ENCODE data around the gene LTBP1. TPM values are rescaled to one million over a fixed set of nuclear protein-coding genes. Genes with fewer than 3 reads are reported as not detected.

The LTBP1 gene
- total and polyA plus RNA-seq, 10 of the 15 experiments (the other 5 are each of a cell fraction or from before 2014, with no cell fraction given), result 0.01 to 0.28 (median 0.12) TPM; not detected in 2

DNA sequence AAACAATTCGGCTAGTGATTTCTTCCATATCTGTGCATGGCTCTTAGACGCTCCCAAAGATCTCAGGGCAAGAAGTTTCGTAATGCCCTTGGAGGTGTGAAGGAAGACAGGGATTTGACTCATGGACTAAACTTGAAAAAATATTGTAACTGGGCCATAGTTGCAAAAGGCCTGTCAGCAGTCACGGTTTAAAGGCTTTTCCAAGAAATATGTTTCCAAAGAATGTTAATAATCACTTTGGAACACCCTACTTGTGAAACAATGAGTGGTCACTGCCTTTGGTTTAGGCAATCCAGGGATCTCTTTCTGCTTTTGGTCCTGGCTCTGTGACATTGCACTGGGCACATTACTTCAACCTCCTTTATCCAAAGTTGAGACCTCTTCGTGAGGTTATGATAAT, 427.2 kb downstream of the LTBP1 start:
- intact Hi-C loops (cut with micrococcal nuclease; ENCODE audit: unreplicated experiment), result loop anchor here (1.0 to 10.0 kb wide), 5 partner anchors 211 to 822 kb away; partner anchors contain the start of gene LTBP1
- SMC1A ChIA-PET (ENCODE audit: uncharacterized antibody, unreplicated experiment), result no interaction called here
- H3K4me2 ChIP-seq (ENCODE audit: control insufficient read depth, insufficient read depth), result no peak overlapping the region
- CTCF ChIA-PET, result interaction anchor here (0.9 to 1.8 kb wide), 3 partner anchors 11 to 592 kb away, joined by 3 to 4 read pairs (median 4); no protein-coding TSS in a partner anchor
- BruUV-seq (replicated peaks), result no TSS peak
- H3K27me3 ChIP-seq (replicated peaks in 1 of 2; ENCODE audit: control insufficient read depth in 2 of 2, insufficient read depth in 2 of 2, low read length in 1 of 2), result no peaks in the 10 kb centered on the region; a peak in 1 of 4 replicates
- no peak overlapping the region for H2AFZ ChIP-seq (ENCODE audit: control insufficient read depth, low read depth, low read length)
- POLR2A ChIA-PET, result no interaction called here
- H3K79me2 ChIP-seq (ENCODE audit: control insufficient read depth, insufficient read depth, low read length), result no peaks in the 10 kb centered on the region
- no peaks in the 10 kb centered on the region for H3K9me3 ChIP-seq (replicated peaks; ENCODE audit: control insufficient read depth, insufficient read depth, low read length)
- RAD21 ChIA-PET (ENCODE audit: unreplicated experiment), result interaction anchor here (0.6 kb wide), 1 partner anchor 209 kb away, joined by 3 read pairs; no protein-coding TSS in a partner anchor
- H3K27ac ChIP-seq (ENCODE audit: control insufficient read depth, insufficient read depth), result no peak overlapping the region
- no peaks in the 10 kb centered on the region for H3K4me1 ChIP-seq (ENCODE audit: control insufficient read depth, insufficient read depth, low read length)
- FAIRE-seq, result no peak
- no peaks in the 10 kb centered on the region for H4K20me1 ChIP-seq (ENCODE audit: control insufficient read depth, insufficient read depth)
- H3K4me3 ChIP-seq, result no peak overlapping the region
- no peaks in the 10 kb centered on the region for H3K36me3 ChIP-seq (ENCODE audit: control insufficient read depth in 2 of 2, insufficient read depth in 2 of 2, low read length in 1 of 2)
- no peak overlapping the region for H3K9ac ChIP-seq (ENCODE audit: control insufficient read depth, insufficient read depth, low read length)
- 14% methylated on average over 5 of the region's 5 CpGs for WGBS (ENCODE audit: insufficient coverage, insufficient replicate concordance, low lambda C conversion rate, missing lambda C conversion rate)
- in situ Hi-C loops (cut with MboI), result loop anchor here (5.0 to 10.0 kb wide), 2 partner anchors 602 to 819 kb away; no protein-coding TSS in a partner anchor
- DNase-seq (ENCODE audit: low read depth, low spot score), result no peak
- ATAC-seq, result no peak
- TF ChIP-seq SP1 (IDR thresholded peaks at IDR 0.05; ENCODE audit: low read depth, low read length) (no peak), IRF4 (IDR thresholded peaks at IDR 0.05; ENCODE audit: low read depth, low read length) (no peak), GATAD2B (conservative IDR thresholded peaks at IDR 0.05; ENCODE audit: low read depth) (no peak), PML (IDR thresholded peaks at IDR 0.05; ENCODE audit: low read length) (no peak), POU2F2 (IDR thresholded peaks at IDR 0.05; ENCODE audit: borderline replicate concordance, low read depth, low read length) (no peak), CHD1 (IDR thresholded peaks at IDR 0.05; ENCODE audit: low read depth, low read length) (no peak), SREBF1 (IDR thresholded peaks at IDR 0.05; ENCODE audit: low read length) (no peak), RB1 (IDR thresholded peaks at IDR 0.05; ENCODE audit: borderline replicate concordance) (no peak), STAT3 (IDR thresholded peaks at IDR 0.05; ENCODE audit: low read depth, low read length) (no peak), TAF1 (IDR thresholded peaks at IDR 0.05; ENCODE audit: borderline replicate concordance, low read depth, low read length) (no peak), NBN (IDR thresholded peaks at IDR 0.05) (no peak), ETV6 (conservative IDR thresholded peaks at IDR 0.05 in 1 of 2, IDR thresholded peaks at IDR 0.05 in 1 of 2; ENCODE audit: borderline replicate concordance in 1 of 2, low read depth in 1 of 2) (no peak), FOXK2 (IDR thresholded peaks at IDR 0.05) (no peak), CBFB (IDR thresholded peaks at IDR 0.05; ENCODE audit: low read depth) (no peak)
- TF ChIP-seq, protein P1, sequence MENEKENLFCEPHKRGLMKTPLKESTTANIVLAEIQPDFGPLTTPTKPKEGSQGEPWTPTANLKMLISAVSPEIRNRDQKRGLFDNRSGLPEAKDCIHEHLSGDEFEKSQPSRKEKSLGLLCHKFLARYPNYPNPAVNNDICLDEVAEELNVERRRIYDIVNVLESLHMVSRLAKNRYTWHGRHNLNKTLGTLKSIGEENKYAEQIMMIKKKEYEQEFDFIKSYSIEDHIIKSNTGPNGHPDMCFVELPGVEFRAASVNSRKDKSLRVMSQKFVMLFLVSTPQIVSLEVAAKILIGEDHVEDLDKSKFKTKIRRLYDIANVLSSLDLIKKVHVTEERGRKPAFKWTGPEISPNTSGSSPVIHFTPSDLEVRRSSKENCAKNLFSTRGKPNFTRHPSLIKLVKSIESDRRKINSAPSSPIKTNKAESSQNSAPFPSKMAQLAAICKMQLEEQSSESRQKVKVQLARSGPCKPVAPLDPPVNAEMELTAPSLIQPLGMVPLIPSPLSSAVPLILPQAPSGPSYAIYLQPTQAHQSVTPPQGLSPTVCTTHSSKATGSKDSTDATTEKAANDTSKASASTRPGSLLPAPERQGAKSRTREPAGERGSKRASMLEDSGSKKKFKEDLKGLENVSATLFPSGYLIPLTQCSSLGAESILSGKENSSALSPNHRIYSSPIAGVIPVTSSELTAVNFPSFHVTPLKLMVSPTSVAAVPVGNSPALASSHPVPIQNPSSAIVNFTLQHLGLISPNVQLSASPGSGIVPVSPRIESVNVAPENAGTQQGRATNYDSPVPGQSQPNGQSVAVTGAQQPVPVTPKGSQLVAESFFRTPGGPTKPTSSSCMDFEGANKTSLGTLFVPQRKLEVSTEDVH (IDR thresholded peaks at IDR 0.05; ENCODE audit: low read depth, partially characterized antibody), result no peak
- TF ChIP-seq, protein P2, sequence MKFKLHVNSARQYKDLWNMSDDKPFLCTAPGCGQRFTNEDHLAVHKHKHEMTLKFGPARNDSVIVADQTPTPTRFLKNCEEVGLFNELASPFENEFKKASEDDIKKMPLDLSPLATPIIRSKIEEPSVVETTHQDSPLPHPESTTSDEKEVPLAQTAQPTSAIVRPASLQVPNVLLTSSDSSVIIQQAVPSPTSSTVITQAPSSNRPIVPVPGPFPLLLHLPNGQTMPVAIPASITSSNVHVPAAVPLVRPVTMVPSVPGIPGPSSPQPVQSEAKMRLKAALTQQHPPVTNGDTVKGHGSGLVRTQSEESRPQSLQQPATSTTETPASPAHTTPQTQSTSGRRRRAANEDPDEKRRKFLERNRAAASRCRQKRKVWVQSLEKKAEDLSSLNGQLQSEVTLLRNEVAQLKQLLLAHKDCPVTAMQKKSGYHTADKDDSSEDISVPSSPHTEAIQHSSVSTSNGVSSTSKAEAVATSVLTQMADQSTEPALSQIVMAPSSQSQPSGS (IDR thresholded peaks at IDR 0.05; ENCODE audit: low read length), result no peak
- TF ChIP-seq, protein P3, sequence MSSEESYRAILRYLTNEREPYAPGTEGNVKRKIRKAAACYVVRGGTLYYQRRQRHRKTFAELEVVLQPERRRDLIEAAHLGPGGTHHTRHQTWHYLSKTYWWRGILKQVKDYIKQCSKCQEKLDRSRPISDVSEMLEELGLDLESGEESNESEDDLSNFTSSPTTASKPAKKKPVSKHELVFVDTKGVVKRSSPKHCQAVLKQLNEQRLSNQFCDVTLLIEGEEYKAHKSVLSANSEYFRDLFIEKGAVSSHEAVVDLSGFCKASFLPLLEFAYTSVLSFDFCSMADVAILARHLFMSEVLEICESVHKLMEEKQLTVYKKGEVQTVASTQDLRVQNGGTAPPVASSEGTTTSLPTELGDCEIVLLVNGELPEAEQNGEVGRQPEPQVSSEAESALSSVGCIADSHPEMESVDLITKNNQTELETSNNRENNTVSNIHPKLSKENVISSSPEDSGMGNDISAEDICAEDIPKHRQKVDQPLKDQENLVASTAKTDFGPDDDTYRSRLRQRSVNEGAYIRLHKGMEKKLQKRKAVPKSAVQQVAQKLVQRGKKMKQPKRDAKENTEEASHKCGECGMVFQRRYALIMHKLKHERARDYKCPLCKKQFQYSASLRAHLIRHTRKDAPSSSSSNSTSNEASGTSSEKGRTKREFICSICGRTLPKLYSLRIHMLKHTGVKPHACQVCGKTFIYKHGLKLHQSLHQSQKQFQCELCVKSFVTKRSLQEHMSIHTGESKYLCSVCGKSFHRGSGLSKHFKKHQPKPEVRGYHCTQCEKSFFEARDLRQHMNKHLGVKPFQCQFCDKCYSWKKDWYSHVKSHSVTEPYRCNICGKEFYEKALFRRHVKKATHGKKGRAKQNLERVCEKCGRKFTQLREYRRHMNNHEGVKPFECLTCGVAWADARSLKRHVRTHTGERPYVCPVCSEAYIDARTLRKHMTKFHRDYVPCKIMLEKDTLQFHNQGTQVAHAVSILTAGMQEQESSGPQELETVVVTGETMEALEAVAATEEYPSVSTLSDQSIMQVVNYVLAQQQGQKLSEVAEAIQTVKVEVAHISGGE (CRISPR knock-in tag; IDR thresholded peaks at IDR 0.05), result no peak

All from GM12878 (cell line).